RWPE1 (cell line): ENCODE measurements around the gene ITPK1.
A peak's percentile ranks its signal among the peaks of the same experiment; 100 is the strongest.

ENCODE experiments used
- CTCF ChIA-PET: fragments of 350-600 bp; sonication (Branson Sonifier 250); formaldehyde crosslinking; extraction: SDS; loops from one replicate; lab custom pipeline; 2021; lab: Yijun Ruan, JAX
- POLR2A ChIA-PET: fragments of 400-600 bp; formaldehyde crosslinking; extraction: SDS; loops from one replicate; lab custom pipeline; 2020; ENCODE audit warnings: antibody characterized with exemption; ENCODE audit not compliant: low non-redundant PET; lab: Yijun Ruan, JAX
- DNase-seq: peaks from one replicate; pipeline ENCODE4 v3.0.0; 2012; ENCODE audit warnings: low spot score
- H3K27ac ChIP-seq: fragments of 450-650 bp; 2 replicates; pipeline ENCODE4 v1.5.1; 2017
- TF ChIP-seq, protein P1 (sequence below): fragments of 450-650 bp; conservative IDR thresholded peaks from 2 replicates; pipeline ENCODE4 v1.5.1; 2017; ENCODE audit warnings: low read depth, mild to moderate bottlenecking

ITPK1 gene

DNA sequence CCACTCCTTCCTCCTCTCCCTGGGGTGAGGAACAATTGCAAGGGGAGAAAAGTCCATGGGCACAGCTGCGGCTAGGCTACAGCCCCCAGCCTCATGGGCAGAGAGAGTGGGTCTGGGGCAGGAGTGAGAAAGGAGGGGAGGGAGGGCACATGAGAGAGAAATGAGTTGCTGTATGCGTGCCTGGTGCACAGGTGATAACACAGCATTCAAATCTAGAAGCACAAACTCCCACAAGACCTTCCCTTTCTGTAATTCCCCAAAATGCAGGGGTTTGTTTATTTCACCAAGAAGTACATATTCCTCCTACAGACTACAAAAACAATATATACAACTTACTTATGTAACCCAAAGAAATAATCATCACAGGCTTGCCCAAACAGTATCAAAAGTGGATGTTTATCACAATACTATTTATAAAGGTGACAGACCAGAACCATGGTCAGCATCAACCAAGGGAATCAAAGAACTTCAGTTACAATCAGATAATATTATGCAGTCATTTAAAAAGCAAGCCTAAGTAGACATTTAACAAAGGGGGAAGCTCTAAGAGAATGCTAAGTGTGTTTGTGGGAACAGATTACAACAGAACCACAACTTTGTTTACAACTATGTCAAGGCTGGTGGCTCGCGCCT is 54.2 kb downstream of the ITPK1 start:
- peak overlapping the region; percentile 58 for H3K27ac ChIP-seq
- CTCF ChIA-PET = no interaction called here
- no peak for DNase-seq
- TF ChIP-seq, protein P1, sequence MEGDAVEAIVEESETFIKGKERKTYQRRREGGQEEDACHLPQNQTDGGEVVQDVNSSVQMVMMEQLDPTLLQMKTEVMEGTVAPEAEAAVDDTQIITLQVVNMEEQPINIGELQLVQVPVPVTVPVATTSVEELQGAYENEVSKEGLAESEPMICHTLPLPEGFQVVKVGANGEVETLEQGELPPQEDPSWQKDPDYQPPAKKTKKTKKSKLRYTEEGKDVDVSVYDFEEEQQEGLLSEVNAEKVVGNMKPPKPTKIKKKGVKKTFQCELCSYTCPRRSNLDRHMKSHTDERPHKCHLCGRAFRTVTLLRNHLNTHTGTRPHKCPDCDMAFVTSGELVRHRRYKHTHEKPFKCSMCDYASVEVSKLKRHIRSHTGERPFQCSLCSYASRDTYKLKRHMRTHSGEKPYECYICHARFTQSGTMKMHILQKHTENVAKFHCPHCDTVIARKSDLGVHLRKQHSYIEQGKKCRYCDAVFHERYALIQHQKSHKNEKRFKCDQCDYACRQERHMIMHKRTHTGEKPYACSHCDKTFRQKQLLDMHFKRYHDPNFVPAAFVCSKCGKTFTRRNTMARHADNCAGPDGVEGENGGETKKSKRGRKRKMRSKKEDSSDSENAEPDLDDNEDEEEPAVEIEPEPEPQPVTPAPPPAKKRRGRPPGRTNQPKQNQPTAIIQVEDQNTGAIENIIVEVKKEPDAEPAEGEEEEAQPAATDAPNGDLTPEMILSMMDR = no peak
- POLR2A ChIA-PET = no interaction called here

DNA sequence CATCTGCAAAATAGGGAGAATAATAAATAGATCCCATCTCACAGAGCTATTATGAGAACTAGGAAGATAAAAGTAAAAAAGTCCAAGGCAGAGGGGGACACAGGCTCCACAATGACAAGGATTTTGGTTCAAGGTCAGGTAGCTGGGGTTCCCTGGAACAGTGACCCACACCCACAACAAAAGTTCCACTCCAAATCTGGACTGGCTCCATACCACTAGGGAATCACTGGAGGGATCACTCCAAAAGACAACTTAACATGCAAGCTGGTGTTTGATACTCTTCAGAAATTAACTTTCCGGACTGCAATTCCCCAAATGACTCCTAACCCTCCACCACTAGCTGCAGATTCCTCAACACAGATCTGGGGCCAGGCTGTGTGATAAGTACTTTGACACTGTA is 54.9 kb downstream of the ITPK1 start:
- ChIA-PET POLR2A (no interaction called here), CTCF (no interaction called here)
- DNase-seq = no peak
- TF ChIP-seq, protein P1 = no peak
- peak overlapping the region; percentile 58 for H3K27ac ChIP-seq

GRCh38 chr14:93059917-93060545 is 55.7 kb downstream of the ITPK1 start:
- TF ChIP-seq, protein P1 = no peak
- H3K27ac ChIP-seq = peak overlapping the region; percentile 79
- ChIA-PET CTCF (no interaction called here), POLR2A (interaction anchor here (0.8 kb wide), 1 partner anchor 16 kb away, joined by 3 read pairs; no protein-coding TSS in a partner anchor)
- DNase-seq = no peak

DNA sequence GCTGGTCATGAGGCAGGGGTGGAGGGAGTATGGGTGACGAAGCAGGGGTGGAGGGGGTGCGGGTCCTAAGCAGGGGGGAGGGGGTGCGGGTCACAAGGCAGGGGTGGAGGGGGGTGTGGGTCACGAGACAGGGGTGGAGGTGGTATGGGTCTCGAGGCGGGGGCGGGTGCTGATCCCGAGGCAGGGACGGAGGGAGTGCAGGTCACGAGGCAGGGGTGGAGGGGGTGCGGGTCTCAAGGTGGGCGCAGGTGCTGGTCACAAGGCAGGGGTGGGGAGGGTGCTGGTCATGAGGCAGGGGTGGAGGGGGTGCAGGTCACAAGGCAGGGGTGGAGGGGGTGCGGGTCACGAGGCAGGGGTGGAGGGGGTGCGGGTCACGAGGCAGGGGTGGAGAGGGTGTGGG is 56.5 kb downstream of the ITPK1 start:
- no peak for DNase-seq
- TF ChIP-seq, protein P1 = no peak
- ChIA-PET POLR2A (no interaction called here), CTCF (no interaction called here)
- no peak overlapping the region for H3K27ac ChIP-seq

GRCh38 chr14:93057586-93058280 is 58.0 kb downstream of the ITPK1 start:
- peak overlapping the region; percentile 59 for H3K27ac ChIP-seq
- TF ChIP-seq, protein P1 = no peak
- CTCF ChIA-PET = no interaction called here
- POLR2A ChIA-PET = no interaction called here
- DNase-seq = no peak

DNA sequence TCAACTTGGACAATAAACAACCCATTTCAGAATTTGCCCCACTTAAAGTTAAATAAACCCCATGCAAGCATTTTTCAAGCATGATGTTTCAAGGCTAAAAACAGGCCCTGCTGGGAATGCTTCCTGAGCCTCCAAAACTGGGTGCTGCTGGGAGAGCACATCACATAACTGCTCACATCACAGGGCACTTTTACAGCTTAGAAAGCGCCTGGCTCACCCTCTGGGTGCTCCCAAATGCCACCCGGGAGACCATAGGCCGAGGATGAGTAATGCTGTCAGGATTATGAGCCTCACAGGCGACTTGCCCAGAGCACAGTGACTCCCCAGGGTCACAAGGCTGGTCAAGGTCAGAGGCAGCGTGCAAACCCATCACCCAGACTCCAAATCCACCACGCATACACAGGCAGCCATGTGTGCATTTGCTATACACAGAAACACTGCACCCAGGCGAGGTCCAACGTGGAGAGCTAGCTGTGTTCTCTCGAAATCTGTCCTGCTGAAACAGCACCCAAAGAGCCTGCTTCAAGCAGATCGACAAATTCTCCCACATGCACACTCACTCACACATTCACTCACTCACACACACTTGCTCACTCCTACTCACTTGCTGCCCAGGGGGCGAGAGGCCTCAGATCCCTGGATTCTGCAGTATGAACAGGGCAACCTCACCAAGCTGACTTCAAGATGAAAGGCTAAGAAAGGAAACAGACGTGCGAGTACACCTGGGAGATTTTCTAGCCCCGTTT is 58.7 kb downstream of the ITPK1 start:
- TF ChIP-seq, protein P1 = no peak
- ChIA-PET CTCF (interaction anchor here (0.6 kb wide), 1 partner anchor 20 kb away, joined by 3 read pairs; no protein-coding TSS in a partner anchor), POLR2A (no interaction called here)
- no peak for DNase-seq
- H3K27ac ChIP-seq = peak overlapping the region; percentile 59
